ENCODE results near the gene ZNF263. TPM values are rescaled to one million over a fixed set of nuclear protein-coding genes. Genes with fewer than 3 reads are reported as not detected.

ZNF263 gene
- total and polyA plus RNA-seq, 8 donors, result 18.5 to 54.0 (median 49.6) TPM

GRCh38 chr16:3248596-3248995 is 34.7 kb upstream of the ZNF263 start:
- H3K27ac ChIP-seq, result no peak overlapping the region
- intact Hi-C loops (cut with DNase I), result no loop called here
- no peak for TF ChIP-seq CTCF (IDR thresholded peaks at IDR 0.05)
- H3K27me3 ChIP-seq, result no peaks in the 10 kb centered on the region
- DNase-seq (no peak), ATAC-seq (no peak)
- peaks cover 0 to 35% of the 10 kb centered on the region in 2 donors for H3K4me1 ChIP-seq
- H3K36me3 ChIP-seq, result peaks cover 0 to 68% of the 10 kb centered on the region in 2 donors
- no peaks in the 10 kb centered on the region for H3K9me3 ChIP-seq
- H3K4me3 ChIP-seq, result no peak overlapping the region

GRCh38 chr16:3249020-3249419 is 34.3 kb upstream of the ZNF263 start:
- intact Hi-C loops (cut with DNase I), result no loop called here
- no peak for ATAC-seq
- TF ChIP-seq CTCF (IDR thresholded peaks at IDR 0.05), result no peak

GRCh38 chr16:3249451-3249850 is 33.8 kb upstream of the ZNF263 start:
- DNase-seq (no peak), ATAC-seq (no peak)
- H3K36me3 ChIP-seq, result peaks cover 0 to 71% of the 10 kb centered on the region in 2 donors
- peaks cover 0 to 35% of the 10 kb centered on the region in 2 donors for H3K4me1 ChIP-seq
- H3K27me3 ChIP-seq, result peaks cover 0 to 4% of the 10 kb centered on the region in 2 donors
- TF ChIP-seq CTCF (IDR thresholded peaks at IDR 0.05), result no peak
- H3K9me3 ChIP-seq, result no peaks in the 10 kb centered on the region
- intact Hi-C loops (cut with DNase I), result no loop called here
- no peak overlapping the region for H3K4me3 ChIP-seq
- H3K27ac ChIP-seq, result no peak overlapping the region

More at GRCh38 chr16:3249020-3249419, 34.3 kb upstream of the ZNF263 start:
- Histone ChIP-seq H3K9me3 (no peaks in the 10 kb centered on the region), H3K27me3 (no peaks in the 10 kb centered on the region), H3K4me3 (no peak overlapping the region), H3K36me3 (peaks cover 0 to 68% of the 10 kb centered on the region in 2 donors), H3K4me1 (peaks cover 0 to 35% of the 10 kb centered on the region in 2 donors), H3K27ac (no peak overlapping the region)
- DNase-seq, result no peak

GRCh38 chr16:3252967-3253366 is 30.3 kb upstream of the ZNF263 start:
- Histone ChIP-seq H3K9me3 (no peaks in the 10 kb centered on the region), H3K36me3 (peaks cover 0 to 44% of the 10 kb centered on the region in 2 donors), H3K4me3 (peak overlapping the region in 1 of 2 donors; percentile 54), H3K27ac (no peak overlapping the region), H3K4me1 (peaks cover 0 to 57% of the 10 kb centered on the region in 2 donors), H3K27me3 (peaks cover 0 to 11% of the 10 kb centered on the region in 2 donors)
- no peak for ATAC-seq
- no peak for TF ChIP-seq CTCF (IDR thresholded peaks at IDR 0.05)
- intact Hi-C loops (cut with DNase I), result no loop called here
- DNase-seq, result no peak

GRCh38 chr16:3254309-3254708 is 29.0 kb upstream of the ZNF263 start:
- H3K36me3 ChIP-seq, result peaks cover 0 to 31% of the 10 kb centered on the region in 2 donors
- no peak for ATAC-seq
- TF ChIP-seq CTCF (IDR thresholded peaks at IDR 0.05), result no peak
- peaks cover 0 to 66% of the 10 kb centered on the region in 2 donors for H3K4me1 ChIP-seq
- H3K27ac ChIP-seq, result no peak overlapping the region
- peak overlapping the region in 1 of 2 donors; percentile 54 for H3K4me3 ChIP-seq
- intact Hi-C loops (cut with DNase I), result no loop called here
- no peaks in the 10 kb centered on the region for H3K9me3 ChIP-seq
- peak in 1 of 4 donors; percentile 77 for DNase-seq
- H3K27me3 ChIP-seq, result peaks cover 0 to 11% of the 10 kb centered on the region in 2 donors
